Spleen (tissue), 7 donors: ENCODE data around the gene ABCA10.

Experiments
- CTCF ChIP-seq, 11 experiments: fragments of 200-600 bp in 7 of 11; fragments of 450-650 bp in 4 of 11; sonication (generic) in 4 of 11; IDR thresholded peaks in 8 of 11; conservative IDR thresholded peaks in 3 of 11; 1 replicate in 7 of 11; 2 replicates in 4 of 11; pipeline versions ENCODE4 v1.4.0 to v1.8.0; 2016 to 2021; ENCODE audit warnings: antibody characterized with exemption in 11 of 11, inconsistent platforms in 4 of 11, mild to moderate bottlenecking in 1 of 11
- POLR2A ChIP-seq, 3 donors: fragments of 450-650 bp; IDR thresholded peaks; one replicate each; pipeline ENCODE4 v1.5.1; 2017; ENCODE audit warnings: antibody characterized with exemption in 3 of 3, mild to moderate bottlenecking in 1 of 3
- donor health status: DM: no; HTN: no; CAD: no; lungs with moderate emphysema.
- donor health status: DM: no; HTN: no; CAD: no.
- donor health status: DM: no; HTN: no; CAD: no.

- TF ChIP-seq CTCF (IDR thresholded peaks at IDR 0.05 in 8 of 11, conservative IDR thresholded peaks at IDR 0.05 in 3 of 11) = no peak
- TF ChIP-seq POLR2A (IDR thresholded peaks at IDR 0.05) = no peak
Measured at GRCh38 chr17:69218986-69219385, 9.6 kb downstream of the ABCA10 start.
